ENCODE data around the gene FAM237B.

- TF ChIP-seq EZH2 (IDR thresholded peaks at IDR 0.05; ENCODE audit: borderline replicate concordance, insufficient read depth, low read depth, low read length, poor library complexity, severe bottlenecking) = no peak
- no peak for TF ChIP-seq CTCF (IDR thresholded peaks at IDR 0.05)
These were observed 16.0 kb upstream of the FAM237B start for GRCh38 chr7:90337106-90337505.
